IPS-15b (cell line): ENCODE measurements around the gene JAZF1.

ENCODE experiments used
- H3K27me3 ChIP-seq: one replicate; pipeline ENCODE4 v1.6.1; 2013; ENCODE audit warnings: low read length; ENCODE audit not compliant: control insufficient read depth, insufficient read depth
- H3K36me3 ChIP-seq: one replicate; pipeline ENCODE4 v1.6.1; 2013; ENCODE audit warnings: low read length; ENCODE audit not compliant: control insufficient read depth, insufficient read depth
- H3K4me1 ChIP-seq: one replicate; pipeline ENCODE4 v1.6.1; 2013; ENCODE audit warnings: mild to moderate bottlenecking, low read length; ENCODE audit not compliant: control insufficient read depth, insufficient read depth
- H3K4me3 ChIP-seq: one replicate; pipeline ENCODE4 v1.5.1; 2013; ENCODE audit warnings: low read depth, low read length
- H3K9ac ChIP-seq: one replicate; pipeline ENCODE4 v1.6.1; 2013; ENCODE audit warnings: low read depth, mild to moderate bottlenecking, low read length
- H3K9me3 ChIP-seq: one replicate; pipeline ENCODE4 v1.6.1; 2013; ENCODE audit warnings: mild to moderate bottlenecking, low read length; ENCODE audit not compliant: control insufficient read depth, insufficient read depth

JAZF1 gene

GRCh38 chr7:27917774-27918314, 262.8 kb downstream of the JAZF1 start:
- Histone ChIP-seq H3K4me1 (peaks cover 8% of the 10 kb centered on the region), H3K9me3 (no peaks in the 10 kb centered on the region), H3K9ac (no peak overlapping the region), H3K4me3 (no peak overlapping the region), H3K36me3 (no peaks in the 10 kb centered on the region), H3K27me3 (no peaks in the 10 kb centered on the region)

- Histone ChIP-seq H3K9ac (no peak overlapping the region), H3K4me3 (no peak overlapping the region), H3K27me3 (no peaks in the 10 kb centered on the region), H3K4me1 (peaks cover 14% of the 10 kb centered on the region), H3K36me3 (no peaks in the 10 kb centered on the region), H3K9me3 (no peaks in the 10 kb centered on the region)
These were observed 263.5 kb downstream of the JAZF1 start for GRCh38 chr7:27917119-27917518.

- Histone ChIP-seq H3K27me3 (no peaks in the 10 kb centered on the region), H3K9ac (no peak overlapping the region), H3K9me3 (no peaks in the 10 kb centered on the region), H3K4me3 (no peak overlapping the region), H3K36me3 (no peaks in the 10 kb centered on the region), H3K4me1 (peaks cover 14% of the 10 kb centered on the region)
These were observed 264.2 kb downstream of the JAZF1 start for GRCh38 chr7:27916372-27916771.

GRCh38 chr7:27914409-27914808, 266.2 kb downstream of the JAZF1 start:
- H3K4me1 ChIP-seq: peaks cover 22% of the 10 kb centered on the region
- H3K9ac ChIP-seq: no peak overlapping the region
- H3K9me3 ChIP-seq: no peaks in the 10 kb centered on the region
- H3K4me3 ChIP-seq: no peak overlapping the region
- H3K36me3 ChIP-seq: no peaks in the 10 kb centered on the region
- no peaks in the 10 kb centered on the region for H3K27me3 ChIP-seq

DNA sequence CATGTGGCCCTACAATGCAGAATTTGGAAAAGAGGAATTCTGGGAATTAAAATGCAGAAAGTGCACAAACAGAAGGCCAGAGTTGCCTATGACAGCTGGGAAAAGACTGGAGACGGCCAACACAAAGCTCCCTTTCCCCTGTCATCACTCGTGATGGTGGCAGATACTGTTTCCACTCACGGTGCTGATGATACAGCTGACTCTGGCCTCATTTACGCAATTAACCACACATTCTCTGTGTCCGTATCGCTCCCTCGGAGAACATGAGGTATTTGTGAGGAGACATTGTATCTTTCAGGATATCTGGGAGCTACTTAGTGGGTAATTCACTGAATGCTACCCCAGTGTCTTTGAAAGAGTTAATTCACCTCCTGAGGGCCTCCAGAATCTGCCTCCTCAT, 267.8 kb downstream of the JAZF1 start:
- Histone ChIP-seq H3K36me3 (no peaks in the 10 kb centered on the region), H3K4me1 (peaks cover 31% of the 10 kb centered on the region), H3K9ac (no peak overlapping the region), H3K27me3 (no peaks in the 10 kb centered on the region), H3K9me3 (no peaks in the 10 kb centered on the region), H3K4me3 (no peak overlapping the region)

- no peaks in the 10 kb centered on the region for H3K36me3 ChIP-seq
- H3K9ac ChIP-seq: no peak overlapping the region
- peaks cover 39% of the 10 kb centered on the region for H3K4me1 ChIP-seq
- H3K27me3 ChIP-seq: no peaks in the 10 kb centered on the region
- no peaks in the 10 kb centered on the region for H3K9me3 ChIP-seq
- no peak overlapping the region for H3K4me3 ChIP-seq
These were observed 268.7 kb downstream of the JAZF1 start for GRCh38 chr7:27911920-27912319.

DNA sequence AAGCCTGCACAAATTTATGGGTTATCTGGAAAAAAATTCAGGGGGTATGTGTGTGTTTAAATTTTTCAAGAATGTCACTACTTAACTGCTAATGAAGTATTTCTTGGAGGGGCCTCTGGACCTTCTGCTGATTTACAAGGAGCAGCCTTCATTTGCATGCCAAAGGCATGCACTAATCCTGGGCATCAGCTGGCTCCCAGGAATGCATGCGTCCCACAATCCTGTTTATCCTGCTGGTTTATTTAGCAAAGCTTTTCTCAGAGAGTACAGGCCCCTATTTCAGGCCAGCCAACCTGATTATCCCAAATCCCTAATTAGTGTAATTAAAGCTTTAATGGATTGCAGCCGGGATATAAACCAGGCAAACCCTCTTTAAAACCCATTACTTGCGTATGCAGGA, 270.3 kb downstream of the JAZF1 start:
- Histone ChIP-seq H3K4me1 (peaks cover 46% of the 10 kb centered on the region), H3K36me3 (no peaks in the 10 kb centered on the region), H3K4me3 (no peak overlapping the region)

GRCh38 chr7:27908534-27909165, 271.9 kb downstream of the JAZF1 start:
- no peak overlapping the region for H3K4me3 ChIP-seq
- H3K36me3 ChIP-seq: no peaks in the 10 kb centered on the region
- no peak overlapping the region for H3K9ac ChIP-seq
- no peaks in the 10 kb centered on the region for H3K9me3 ChIP-seq
- H3K4me1 ChIP-seq: peaks cover 46% of the 10 kb centered on the region
- H3K27me3 ChIP-seq: no peaks in the 10 kb centered on the region

More for the DNA sequence above, 270.3 kb downstream of the JAZF1 start:
- no peak overlapping the region for H3K9ac ChIP-seq
- H3K9me3 ChIP-seq: no peaks in the 10 kb centered on the region
- H3K27me3 ChIP-seq: no peaks in the 10 kb centered on the region

GRCh38 chr7:27906385-27907091, 274.1 kb downstream of the JAZF1 start:
- Histone ChIP-seq H3K9me3 (no peaks in the 10 kb centered on the region), H3K4me1 (peaks cover 39% of the 10 kb centered on the region), H3K4me3 (no peak overlapping the region)

GRCh38 chr7:27905951-27906350, 274.6 kb downstream of the JAZF1 start:
- no peak overlapping the region for H3K4me3 ChIP-seq
- no peaks in the 10 kb centered on the region for H3K36me3 ChIP-seq
- no peaks in the 10 kb centered on the region for H3K9me3 ChIP-seq
- H3K9ac ChIP-seq: peak overlapping the region; percentile 29
- H3K4me1 ChIP-seq: peaks cover 34% of the 10 kb centered on the region
- H3K27me3 ChIP-seq: no peaks in the 10 kb centered on the region

More at GRCh38 chr7:27906385-27907091, 274.1 kb downstream of the JAZF1 start:
- Histone ChIP-seq H3K9ac (peak overlapping the region; percentile 29), H3K27me3 (no peaks in the 10 kb centered on the region), H3K36me3 (no peaks in the 10 kb centered on the region)

DNA sequence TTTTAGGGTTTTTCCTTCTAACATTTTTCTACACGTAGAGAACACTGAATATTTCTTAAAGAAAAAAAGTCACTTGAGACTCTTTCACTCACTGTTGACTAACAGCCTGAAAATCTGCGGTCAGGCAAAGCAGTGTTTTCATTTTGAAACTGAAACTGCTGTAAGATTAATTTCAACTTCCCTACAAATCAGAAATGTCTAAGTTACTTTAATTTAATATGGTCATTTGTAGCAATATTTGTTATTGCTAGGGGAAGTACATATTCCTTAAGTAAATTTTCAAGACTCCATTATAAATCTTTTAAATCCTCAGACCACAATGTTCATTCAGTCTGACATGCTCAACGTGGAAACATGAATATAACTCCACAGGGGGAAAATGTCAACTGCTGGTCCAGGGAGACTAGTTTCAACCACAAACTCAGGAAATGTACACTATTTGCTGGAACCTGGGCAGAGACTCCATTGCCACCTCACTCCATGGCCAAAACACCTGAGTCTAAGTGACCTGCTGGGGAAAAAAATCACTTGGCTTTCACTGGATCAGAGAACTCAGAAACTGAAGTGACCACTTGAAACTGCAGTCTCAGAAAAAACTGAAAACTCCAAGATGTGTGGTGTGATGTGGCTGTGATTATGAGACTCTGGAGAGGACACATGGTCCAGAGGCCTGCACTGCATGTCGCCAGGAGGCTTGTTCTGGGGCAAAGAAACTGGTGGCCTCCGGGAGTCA, 279.4 kb downstream of the JAZF1 start:
- Histone ChIP-seq H3K4me3 (no peak overlapping the region), H3K27me3 (no peaks in the 10 kb centered on the region), H3K9me3 (no peaks in the 10 kb centered on the region), H3K36me3 (no peaks in the 10 kb centered on the region), H3K4me1 (peaks cover 9% of the 10 kb centered on the region), H3K9ac (no peak overlapping the region)
